ENCODE data around the gene C1orf35.
"Not testable (repeated sequence)": the region's sequence is repeated elsewhere in the genome, so short reads cannot be mapped to it uniquely, and the experiment has no call there.

The C1orf35 gene

GRCh38 chr1:228142155-228142691, 39.1 kb upstream of the C1orf35 start:
- DNase-seq (ENCODE audit: low read depth in 2 of 2) = no peak

- no peak for DNase-seq (ENCODE audit: low read depth in 2 of 2)
Observed at GRCh38 chr1:228141226-228142044, 38.3 kb upstream of the C1orf35 start.

GRCh38 chr1:228140724-228141225, 37.6 kb upstream of the C1orf35 start:
- DNase-seq (ENCODE audit: low read depth in 2 of 2) = no peak

GRCh38 chr1:228139931-228140723, 37.0 kb upstream of the C1orf35 start, which contains the start of gene GUK1:
GUK1 (plus strand) TSS chr1:228140279; CDS start chr1:228140303, 24 bp downstream.
- DNase-seq (ENCODE audit: low read depth in 2 of 2) = peak; percentile 99 to 100

GRCh38 chr1:228139406-228139930, 36.3 kb upstream of the C1orf35 start:
- DNase-seq (ENCODE audit: low read depth in 2 of 2) = no peak

GRCh38 chr1:228136901-228137300, 33.8 kb upstream of the C1orf35 start:
- DNase-seq (ENCODE audit: low read depth in 2 of 2) = no peak

- DNase-seq (ENCODE audit: low read depth in 2 of 2) = no peak
Observed at GRCh38 chr1:228134591-228134990, 31.5 kb upstream of the C1orf35 start.

GRCh38 chr1:228131766-228132165, 28.6 kb upstream of the C1orf35 start:
- no peak for DNase-seq (ENCODE audit: low read depth in 2 of 2)

GRCh38 chr1:228125185-228125584, 22.1 kb upstream of the C1orf35 start:
- DNase-seq (ENCODE audit: low read depth in 2 of 2) = no peak

GRCh38 chr1:228123505-228123904, 20.4 kb upstream of the C1orf35 start:
- no peak for DNase-seq (ENCODE audit: low read depth in 2 of 2)

GRCh38 chr1:228122921-228123441, 19.9 kb upstream of the C1orf35 start:
- no peak for DNase-seq (ENCODE audit: low read depth in 2 of 2)

- no peak for DNase-seq (ENCODE audit: low read depth in 2 of 2)
Observed at GRCh38 chr1:228120857-228121489, 17.8 kb upstream of the C1orf35 start.

GRCh38 chr1:228120351-228120750, 17.2 kb upstream of the C1orf35 start:
- no peak for DNase-seq (ENCODE audit: low read depth in 2 of 2)

- DNase-seq (ENCODE audit: low read depth in 2 of 2) = no peak
Observed at GRCh38 chr1:228118040-228118439, 14.9 kb upstream of the C1orf35 start.

- no peak for DNase-seq (ENCODE audit: low read depth in 2 of 2)
Observed at GRCh38 chr1:228117335-228117734, 14.2 kb upstream of the C1orf35 start.

- no peak for DNase-seq (ENCODE audit: low read depth in 2 of 2)
Observed at GRCh38 chr1:228114827-228115226, 11.7 kb upstream of the C1orf35 start.

GRCh38 chr1:228112617-228113016, 9.5 kb upstream of the C1orf35 start:
- DNase-seq (ENCODE audit: low read depth in 2 of 2) = no peak

- DNase-seq (ENCODE audit: low read depth in 2 of 2) = no peak
Observed at GRCh38 chr1:228112167-228112566, 9.0 kb upstream of the C1orf35 start.

- DNase-seq (ENCODE audit: low read depth in 2 of 2) = not testable (repeated sequence)
Observed at GRCh38 chr1:228111315-228111714, 8.2 kb upstream of the C1orf35 start.

GRCh38 chr1:228110556-228110955, 7.4 kb upstream of the C1orf35 start:
- DNase-seq (ENCODE audit: low read depth in 2 of 2) = no peak

GRCh38 chr1:228109962-228110488, 6.9 kb upstream of the C1orf35 start:
- no peak for DNase-seq (ENCODE audit: low read depth in 2 of 2)
